ENCODE measurements around the gene POLR3GL.
A peak's percentile ranks its signal among the peaks of the same experiment; 100 is the strongest.
"Not testable (repeated sequence)": the region's sequence is repeated elsewhere in the genome, so short reads cannot be mapped to it uniquely, and the experiment has no call there.

The POLR3GL gene

GRCh38 chr1:145964328-145965118 is at the start of gene POLR3GL, which contains the start of gene ANKRD34A:
Gene POLR3GL, plus strand, starts transcription at chr1:145964690. Its CDS starts 10,176 bp downstream, at chr1:145974866.
Gene ANKRD34A, minus strand, starts transcription at chr1:145964575. Its CDS starts 2,816 bp downstream, at chr1:145961759.
- peak; percentile 98 for DNase-seq

GRCh38 chr1:145916745-145917144 is 47.7 kb upstream of the POLR3GL start:
- no peak for DNase-seq

GRCh38 chr1:145917595-145917994 is 46.9 kb upstream of the POLR3GL start:
- DNase-seq, result no peak

- DNase-seq, result peak; percentile 92
Measured at GRCh38 chr1:145918144-145918991, 46.1 kb upstream of the POLR3GL start, which contains the start of gene PEX11B. Gene PEX11B, minus strand, starts transcription at chr1:145918717. Its CDS starts 29 bp downstream, at chr1:145918688.

GRCh38 chr1:145918992-145919939 is 45.2 kb upstream of the POLR3GL start:
- DNase-seq, result peak; percentile 82

GRCh38 chr1:145920297-145920696 is 44.2 kb upstream of the POLR3GL start:
- DNase-seq, result not testable (repeated sequence)

- no peak for DNase-seq
Measured at GRCh38 chr1:145922266-145922665, 42.2 kb upstream of the POLR3GL start.

- no peak for DNase-seq
Measured at GRCh38 chr1:145926686-145927062, 37.8 kb upstream of the POLR3GL start.

GRCh38 chr1:145927063-145927886 is 37.2 kb upstream of the POLR3GL start, which contains the start of gene RBM8A:
Gene RBM8A, minus strand, starts transcription at chr1:145927484. Its CDS starts 58 bp downstream, at chr1:145927426.
- DNase-seq, result peak; percentile 98

GRCh38 chr1:145927916-145928643 is 36.4 kb upstream of the POLR3GL start:
- no peak for DNase-seq

- DNase-seq, result peak; percentile 57
Measured at GRCh38 chr1:145932522-145933009, 31.9 kb upstream of the POLR3GL start.

GRCh38 chr1:145935708-145936107 is 28.8 kb upstream of the POLR3GL start:
- DNase-seq, result no peak

GRCh38 chr1:145936247-145936646 is 28.2 kb upstream of the POLR3GL start:
- no peak for DNase-seq

GRCh38 chr1:145937436-145937835 is 27.1 kb upstream of the POLR3GL start:
- DNase-seq, result no peak

- no peak for DNase-seq
Measured at GRCh38 chr1:145942405-145942804, 22.1 kb upstream of the POLR3GL start.

- DNase-seq, result no peak
Measured at GRCh38 chr1:145942871-145943270, 21.6 kb upstream of the POLR3GL start.

GRCh38 chr1:145944532-145944931 is 20.0 kb upstream of the POLR3GL start:
- DNase-seq, result no peak

- DNase-seq, result no peak
Measured at GRCh38 chr1:145946477-145946986, 18.0 kb upstream of the POLR3GL start.

GRCh38 chr1:145947551-145947950 is 16.9 kb upstream of the POLR3GL start:
- no peak for DNase-seq

GRCh38 chr1:145949219-145949618 is 15.3 kb upstream of the POLR3GL start:
- no peak for DNase-seq
